Measurements from ENCODE around the gene MON1B.

The MON1B gene

GRCh38 chr16:77190478-77191258 is at the start of gene MON1B:
MON1B (plus strand) TSS chr16:77191190; CDS start chr16:77191486, 296 bp downstream.
- TF ChIP-seq CEBPB (IDR thresholded peaks at IDR 0.05) (peak; percentile 67; the same call in 1 of the 2 replicates), FOXM1 (IDR thresholded peaks at IDR 0.05; ENCODE audit: borderline replicate concordance, low read depth) (peak; percentile 57; the same call in 1 of the 2 replicates), YY1 (IDR thresholded peaks at IDR 0.05; ENCODE audit: low read depth) (0 out of 2 replicates have a peak, but pooled peaks have one; percentile 25), CREB1 (IDR thresholded peaks at IDR 0.05; ENCODE audit: low read depth) (peak; percentile 55; the same call in 1 of the 2 replicates), EGR1 (IDR thresholded peaks at IDR 0.05) (no peak), RAD21 (IDR thresholded peaks at IDR 0.05; ENCODE audit: low read depth) (no peak), ZBTB7A (IDR thresholded peaks at IDR 0.05; ENCODE audit: low read depth) (peak; percentile 51; the same call in 1 of the 2 replicates), REST (IDR thresholded peaks at IDR 0.05; ENCODE audit: low read depth) (no peak), EP300 (IDR thresholded peaks at IDR 0.05; ENCODE audit: borderline replicate concordance) (0 out of 2 replicates have a peak, but pooled peaks have one; percentile 24), USF1 (IDR thresholded peaks at IDR 0.05) (no peak), TCF12 (IDR thresholded peaks at IDR 0.05; ENCODE audit: low read depth) (no peak), NFIC (IDR thresholded peaks at IDR 0.05) (0 out of 2 replicates have a peak, but pooled peaks have one; percentile 6), TEAD4 (IDR thresholded peaks at IDR 0.05) (no peak), TAF1 (IDR thresholded peaks at IDR 0.05; ENCODE audit: low read depth) (peak; percentile 39), MAX (IDR thresholded peaks at IDR 0.05) (peak; percentile 58; the same call in 1 of the 2 replicates)

GRCh38 chr16:77143364-77143763 is 47.6 kb upstream of the MON1B start:
- TF ChIP-seq CEBPB (IDR thresholded peaks at IDR 0.05) (no peak), REST (IDR thresholded peaks at IDR 0.05; ENCODE audit: low read depth) (no peak)

- TF ChIP-seq REST (IDR thresholded peaks at IDR 0.05; ENCODE audit: low read depth): no peak
- no peak for TF ChIP-seq USF1 (IDR thresholded peaks at IDR 0.05)
- no peak for TF ChIP-seq CEBPB (IDR thresholded peaks at IDR 0.05)
- no peak for TF ChIP-seq NFIC (IDR thresholded peaks at IDR 0.05)
- TF ChIP-seq EP300 (IDR thresholded peaks at IDR 0.05; ENCODE audit: borderline replicate concordance): no peak
Measured at GRCh38 chr16:77148121-77148520, 42.9 kb upstream of the MON1B start.

- TF ChIP-seq TEAD4 (IDR thresholded peaks at IDR 0.05): no peak
- no peak for TF ChIP-seq CEBPB (IDR thresholded peaks at IDR 0.05)
- TF ChIP-seq TAF1 (IDR thresholded peaks at IDR 0.05; ENCODE audit: low read depth): no peak
- no peak for TF ChIP-seq CREB1 (IDR thresholded peaks at IDR 0.05; ENCODE audit: low read depth)
- no peak for TF ChIP-seq REST (IDR thresholded peaks at IDR 0.05; ENCODE audit: low read depth)
- no peak for TF ChIP-seq TCF12 (IDR thresholded peaks at IDR 0.05; ENCODE audit: low read depth)
Measured at GRCh38 chr16:77157346-77158058, 33.5 kb upstream of the MON1B start.

All from Ishikawa (cell line).